GM12892 (cell line): ENCODE data around the gene FCN3.

Experiments
- DNase-seq: peaks from one replicate; pipeline ENCODE4 v3.0.0; 2011; ENCODE audit not compliant: insufficient read length
- FAIRE-seq: peaks from 2 replicates; lab custom pipeline; 2011; peaks lifted over from hg19 to GRCh38; lab: Jason Lieb, UNC
- POLR2A ChIP-seq: IDR thresholded peaks from 2 replicates; pipeline ENCODE4 v1.6.1; 2011; ENCODE audit warnings: low read depth, low read length, control low read depth
- POLR2AphosphoS5 ChIP-seq: IDR thresholded peaks from 2 replicates; pipeline ENCODE4 v1.6.1; 2011; ENCODE audit warnings: low read depth, low read length, control low read depth
- TAF1 ChIP-seq: IDR thresholded peaks from 2 replicates; pipeline ENCODE4 v1.6.1; 2011; ENCODE audit warnings: low read depth, mild to moderate bottlenecking, control low read depth, low read length, borderline replicate concordance

Gene FCN3

GRCh38 chr1:27350663-27351540 is 23.7 kb downstream of the FCN3 start:
- DNase-seq (no peak), FAIRE-seq (no peak)
- no peak for TF ChIP-seq TAF1
- TF ChIP-seq POLR2AphosphoS5 = no peak
- TF ChIP-seq POLR2A = no peak

DNA sequence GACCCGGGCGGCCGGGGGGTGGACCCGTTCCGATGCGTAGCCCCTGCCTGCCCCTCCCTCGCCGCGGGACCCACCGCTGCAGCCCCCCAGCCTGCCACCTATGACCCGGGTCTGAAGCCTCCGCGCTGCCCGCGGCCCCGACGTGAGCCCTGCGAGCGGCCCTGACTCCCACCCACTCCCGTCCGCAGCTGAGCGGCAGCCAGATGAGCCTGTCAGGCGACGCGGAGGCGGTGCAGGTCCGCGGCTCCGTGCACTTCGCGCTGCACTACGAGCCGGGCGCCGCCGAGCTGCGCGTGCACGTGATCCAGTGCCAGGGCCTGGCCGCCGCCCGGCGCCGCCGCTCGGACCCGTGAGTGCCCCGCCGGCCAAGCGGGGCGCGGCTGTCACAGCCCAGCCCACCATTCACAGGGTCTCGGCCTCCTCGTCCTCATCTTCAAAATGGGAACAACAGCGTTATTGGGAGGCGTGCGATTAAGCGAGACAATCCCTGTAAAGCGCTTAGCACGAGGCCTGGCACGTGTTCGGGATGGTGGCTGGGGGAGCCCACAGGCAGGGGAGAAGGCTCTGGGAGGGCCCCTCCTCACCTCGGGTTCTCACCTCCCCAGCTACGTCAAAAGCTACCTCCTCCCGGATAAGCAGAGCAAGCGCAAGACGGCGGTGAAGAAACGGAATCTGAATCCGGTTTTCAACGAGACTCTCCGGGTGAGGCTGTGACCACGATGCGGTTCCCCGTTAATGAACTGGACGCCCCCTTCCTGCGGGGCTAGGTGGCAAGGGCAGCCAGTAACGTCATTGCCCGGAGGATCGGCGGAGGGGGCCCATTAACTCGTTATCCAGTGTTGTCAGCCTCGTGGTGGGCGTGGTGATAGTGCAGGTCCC is 24.6 kb downstream of the FCN3 start:
- DNase-seq = no peak
- no peak for TF ChIP-seq POLR2AphosphoS5
- TF ChIP-seq TAF1 = no peak
- no peak for TF ChIP-seq POLR2A
- no peak for FAIRE-seq

DNA sequence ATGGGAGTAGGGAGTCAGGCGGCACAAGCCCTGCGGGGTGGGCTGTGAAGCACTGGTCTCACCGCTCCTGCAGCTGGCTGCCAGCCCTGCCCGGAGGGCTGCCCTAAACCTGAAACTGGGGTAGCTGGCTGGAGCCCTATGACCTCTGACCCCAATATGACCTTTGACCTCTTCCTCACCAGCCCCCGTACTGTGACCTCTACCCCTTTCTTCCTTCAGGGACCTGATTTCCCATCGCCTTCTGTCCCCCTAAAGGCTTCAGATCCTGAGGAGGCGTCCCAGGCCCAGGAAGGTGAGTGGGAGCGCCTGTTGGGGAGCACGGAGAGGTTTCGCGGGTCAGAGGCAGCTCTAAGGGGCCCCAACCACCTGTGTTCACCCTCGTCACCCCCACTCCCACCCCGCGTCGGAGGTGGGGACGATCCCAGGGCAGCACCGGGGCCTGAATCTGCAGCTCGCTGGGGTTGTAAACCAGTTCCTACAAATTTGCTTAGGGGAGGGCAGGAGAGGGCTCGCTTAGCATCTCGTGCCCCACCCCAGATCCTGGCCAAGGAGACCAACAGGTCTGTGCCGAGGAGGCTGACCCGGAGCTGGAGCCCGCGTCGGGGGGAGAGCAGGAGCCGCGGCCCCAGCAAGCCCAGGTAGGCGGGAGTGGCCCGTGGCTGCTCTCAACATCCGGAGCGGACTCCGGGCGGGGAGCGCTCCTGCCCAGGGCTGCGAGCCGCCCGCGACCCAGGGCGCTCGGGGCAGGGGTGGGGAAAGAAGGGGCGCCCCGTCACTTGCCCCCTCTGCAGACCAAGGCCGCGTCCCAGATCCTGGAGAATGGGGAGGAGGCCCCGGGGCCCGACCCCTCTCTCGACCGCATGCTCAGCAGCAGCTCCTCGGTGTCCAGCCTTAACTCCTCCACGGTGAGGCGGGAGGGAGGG is 25.5 kb downstream of the FCN3 start:
- no peak for FAIRE-seq
- TF ChIP-seq POLR2A = no peak
- DNase-seq = no peak

GRCh38 chr1:27346991-27347624 is 27.5 kb downstream of the FCN3 start:
- DNase-seq (no peak), FAIRE-seq (no peak)
- TF ChIP-seq POLR2A = no peak

DNA sequence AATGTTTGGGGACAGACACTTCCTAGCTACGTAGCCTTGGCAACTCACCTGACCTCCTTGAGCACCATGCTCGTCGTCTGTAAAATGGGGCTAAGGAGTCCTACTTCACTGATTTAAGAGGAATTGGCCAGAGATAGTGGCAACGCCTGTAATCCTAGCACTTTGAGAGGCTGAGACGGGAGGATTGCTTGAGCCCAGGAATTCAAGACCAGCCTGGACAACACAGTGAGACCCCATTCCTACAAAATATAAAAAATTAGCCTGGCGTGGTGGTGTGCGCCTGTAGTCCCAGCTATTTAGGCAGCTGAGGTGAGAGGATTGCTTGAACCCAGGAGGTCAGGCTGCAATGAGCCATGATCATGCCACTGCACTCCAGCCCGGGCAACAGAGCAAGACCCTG is 28.3 kb downstream of the FCN3 start:
- DNase-seq (no peak), FAIRE-seq (no peak)
- no peak for TF ChIP-seq POLR2A
- TF ChIP-seq TAF1 = no peak
- TF ChIP-seq POLR2AphosphoS5 = no peak

DNA sequence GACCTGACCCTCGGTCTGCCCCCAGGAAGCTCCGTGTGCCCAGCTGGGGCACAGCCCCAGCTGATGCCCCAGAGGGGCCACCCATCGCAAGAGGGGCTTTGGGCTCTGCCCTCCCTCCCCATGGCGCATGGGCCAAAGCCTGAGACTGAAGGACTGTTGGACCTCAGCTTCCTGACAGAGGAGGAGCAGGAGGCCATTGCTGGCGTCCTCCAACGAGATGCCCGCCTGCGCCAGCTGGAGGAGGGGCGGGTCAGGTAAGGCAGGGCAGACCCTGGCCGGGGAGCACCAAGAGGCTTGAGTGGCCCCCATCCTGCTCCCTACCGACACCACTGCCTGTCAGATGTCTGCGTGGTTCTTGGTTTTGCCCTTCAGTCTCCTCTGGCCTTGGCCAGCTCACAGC is 29.4 kb downstream of the FCN3 start:
- DNase-seq = no peak
- TF ChIP-seq POLR2AphosphoS5 (no peak), POLR2A (no peak), TAF1 (no peak)
- FAIRE-seq = no peak

DNA sequence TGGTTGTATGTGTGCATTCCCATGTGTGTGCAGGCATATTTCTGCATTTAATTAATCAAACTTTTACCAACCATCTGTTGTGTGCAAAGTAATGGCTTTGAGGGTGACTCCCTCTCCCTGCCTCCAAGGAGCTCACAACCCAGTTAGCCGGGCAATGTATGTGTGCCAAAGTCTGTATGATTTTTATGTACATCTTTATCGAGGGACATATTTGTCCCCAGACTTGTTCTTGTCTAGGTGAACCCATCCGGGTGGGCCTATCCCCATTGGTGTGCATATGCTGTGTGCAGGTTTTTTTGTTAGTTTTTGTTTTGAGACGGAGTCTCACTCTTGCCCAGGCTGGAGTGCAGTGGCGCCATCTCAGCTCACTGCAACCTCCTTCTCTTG is 31.0 kb downstream of the FCN3 start:
- FAIRE-seq = no peak
- TF ChIP-seq POLR2A = no peak
- TF ChIP-seq TAF1 = no peak
- TF ChIP-seq POLR2AphosphoS5 = no peak
- no peak for DNase-seq

DNA sequence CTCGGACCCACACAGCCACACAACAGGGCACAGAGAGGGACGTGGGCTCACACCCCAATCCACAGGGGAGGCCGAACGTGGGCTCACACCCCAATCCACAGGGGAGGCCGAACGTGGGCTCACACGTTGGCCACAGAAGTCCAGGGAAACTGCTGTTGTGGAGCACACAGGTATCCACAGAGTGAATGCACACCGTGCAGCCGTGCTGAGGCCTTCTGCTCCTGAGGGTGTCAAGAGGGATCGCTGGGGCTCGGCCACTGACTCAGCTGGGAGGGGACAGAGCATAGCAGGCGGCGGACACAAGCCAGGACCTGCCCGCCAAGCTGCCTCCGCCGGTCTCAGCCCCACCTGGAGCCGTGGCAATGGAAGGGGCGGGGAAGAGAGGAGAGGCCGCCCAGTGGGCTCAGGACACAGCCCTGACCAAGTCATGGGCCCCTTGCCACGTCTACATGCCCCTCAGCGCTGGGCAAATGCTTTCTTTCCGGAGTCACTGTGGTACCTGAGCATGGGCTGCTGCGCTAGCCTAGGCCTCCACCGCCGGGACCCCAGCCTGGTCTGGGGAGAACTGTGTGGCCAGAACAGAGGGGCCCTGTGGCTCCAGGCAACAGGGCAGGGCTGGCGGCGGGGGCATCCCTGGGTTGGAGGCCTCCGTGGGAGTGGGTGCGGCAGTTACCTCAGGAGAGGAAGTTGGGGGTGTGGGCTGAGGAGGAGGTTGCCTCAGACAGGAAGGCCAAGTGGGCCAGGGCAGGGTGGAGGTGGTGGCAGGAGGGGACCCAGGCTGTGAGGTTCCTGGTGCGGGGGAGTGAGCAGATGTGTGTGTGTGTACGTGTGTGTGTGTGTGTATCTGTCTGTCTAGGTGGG is 31.6 kb downstream of the FCN3 start:
- TF ChIP-seq POLR2A (peak; percentile 51; the same call in 1 of the 2 replicates), POLR2AphosphoS5 (no peak)
- no peak for DNase-seq
- FAIRE-seq = peak; percentile 30

- FAIRE-seq (peak; percentile 40), DNase-seq (no peak)
- TF ChIP-seq POLR2AphosphoS5 (no peak), TAF1 (no peak), POLR2A (no peak)
Measured at GRCh38 chr1:27342391-27342777, 32.2 kb downstream of the FCN3 start.
